GM12878 (cell line): ENCODE data around the gene CETP. TPM values are rescaled to one million over a fixed set of nuclear protein-coding genes. Genes with fewer than 3 reads are reported as not detected.

Experiments used
- BRCA1 ChIP-seq: IDR thresholded peaks from 2 replicates; pipeline ENCODE4 v1.6.1; 2011; ENCODE audit warnings: low read depth, low read length, improper control_type of control experiment
- FOXK2 ChIP-seq: fragments of 450-650 bp; IDR thresholded peaks from 2 replicates; pipeline ENCODE4 v1.6.1; 2017; ENCODE audit warnings: mild to moderate bottlenecking, moderate library complexity
- NR2C1 ChIP-seq: fragments of 450-650 bp; IDR thresholded peaks from 2 replicates; pipeline ENCODE4 v1.6.1; 2017; ENCODE audit warnings: antibody characterized with exemption, mild to moderate bottlenecking, moderate library complexity
- POLR2AphosphoS2 ChIP-seq: IDR thresholded peaks from 2 replicates; pipeline ENCODE4 v1.6.1; 2011; ENCODE audit warnings: low read depth, mild to moderate bottlenecking, low read length, improper control_type of control experiment, moderate library complexity
- SREBF2 ChIP-seq: IDR thresholded peaks from 2 replicates; pipeline ENCODE4 v1.6.1; 2012; ENCODE audit warnings: mild to moderate bottlenecking, low read length
- WRNIP1 ChIP-seq: IDR thresholded peaks from 2 replicates; pipeline ENCODE4 v1.6.1; 2011; ENCODE audit warnings: low read depth, low read length, improper control_type of control experiment, borderline replicate concordance
- YY1 ChIP-seq: IDR thresholded peaks from 2 replicates; pipeline ENCODE4 v1.6.1; 2011; ENCODE audit warnings: low read depth, mild to moderate bottlenecking, low read length
- ZNF24 ChIP-seq: fragments of 450-650 bp; IDR thresholded peaks from 2 replicates; pipeline ENCODE4 v1.6.1; 2017; ENCODE audit warnings: antibody characterized with exemption, mild to moderate bottlenecking
- polyA plus RNA-seq, 11 experiments: library from polyadenylated mRNA; depleted of rRNA in 4 of 11; unstranded in 6 of 11; stranded (reverse) in 5 of 11; fragments of >200 nt; fragmentation: Nextera tagmentation in 4 of 11; fragmentation: Illumina TruSeq in 1 of 11; extraction: Ambion mirVana in 4 of 11; extraction: Trizol in 1 of 11; gene quantifications; 1 replicate in 1 of 11; 2 replicates in 10 of 11; pipeline versions ENCODE4 v1.2.1 to v1.2.3, GENCODE V29; 2011 to 2016; ENCODE audit warnings: inconsistent platforms in 2 of 11, missing spikeins in 2 of 11, low read depth in 1 of 11
- total RNA-seq, 4 experiments: library from RNA; depleted of rRNA in 3 of 4; stranded (reverse); fragments of >200 nt in 3 of 4; fragmentation: Illumina TruSeq in 1 of 4; extraction: Trizol in 1 of 4; gene quantifications; 2 replicates each; pipeline versions ENCODE4 v1.2.1 to v1.2.3, GENCODE V29; 2013 to 2021
- TF ChIP-seq, protein P1 (sequence below): fragments of 450-650 bp; IDR thresholded peaks from 2 replicates; pipeline ENCODE4 v1.6.1; 2016; ENCODE audit warnings: mild to moderate bottlenecking
- TF ChIP-seq, protein P2 (sequence below): IDR thresholded peaks from 2 replicates; pipeline ENCODE4 v1.6.1; 2012; ENCODE audit warnings: low read depth, low read length, improper control_type of control experiment
- TF ChIP-seq, protein P3 (sequence below): fragments of 450-650 bp; formaldehyde crosslinking; IDR thresholded peaks from 2 replicates; pipeline ENCODE4 v1.4.0; 2022; ENCODE audit warnings: mild to moderate bottlenecking, moderate library complexity
- TF ChIP-seq, protein P4 (sequence below): fragments of 450-650 bp; formaldehyde crosslinking; IDR thresholded peaks from 2 replicates; pipeline ENCODE4 v1.5.0; 2022; ENCODE audit warnings: mild to moderate bottlenecking, missing genetic modification characterization

The CETP gene
- total and polyA plus RNA-seq, 10 of the 15 experiments (the other 5 are each of a cell fraction or from before 2014, with no cell fraction given): 1.2 to 6.4 (median 2.1) TPM

DNA sequence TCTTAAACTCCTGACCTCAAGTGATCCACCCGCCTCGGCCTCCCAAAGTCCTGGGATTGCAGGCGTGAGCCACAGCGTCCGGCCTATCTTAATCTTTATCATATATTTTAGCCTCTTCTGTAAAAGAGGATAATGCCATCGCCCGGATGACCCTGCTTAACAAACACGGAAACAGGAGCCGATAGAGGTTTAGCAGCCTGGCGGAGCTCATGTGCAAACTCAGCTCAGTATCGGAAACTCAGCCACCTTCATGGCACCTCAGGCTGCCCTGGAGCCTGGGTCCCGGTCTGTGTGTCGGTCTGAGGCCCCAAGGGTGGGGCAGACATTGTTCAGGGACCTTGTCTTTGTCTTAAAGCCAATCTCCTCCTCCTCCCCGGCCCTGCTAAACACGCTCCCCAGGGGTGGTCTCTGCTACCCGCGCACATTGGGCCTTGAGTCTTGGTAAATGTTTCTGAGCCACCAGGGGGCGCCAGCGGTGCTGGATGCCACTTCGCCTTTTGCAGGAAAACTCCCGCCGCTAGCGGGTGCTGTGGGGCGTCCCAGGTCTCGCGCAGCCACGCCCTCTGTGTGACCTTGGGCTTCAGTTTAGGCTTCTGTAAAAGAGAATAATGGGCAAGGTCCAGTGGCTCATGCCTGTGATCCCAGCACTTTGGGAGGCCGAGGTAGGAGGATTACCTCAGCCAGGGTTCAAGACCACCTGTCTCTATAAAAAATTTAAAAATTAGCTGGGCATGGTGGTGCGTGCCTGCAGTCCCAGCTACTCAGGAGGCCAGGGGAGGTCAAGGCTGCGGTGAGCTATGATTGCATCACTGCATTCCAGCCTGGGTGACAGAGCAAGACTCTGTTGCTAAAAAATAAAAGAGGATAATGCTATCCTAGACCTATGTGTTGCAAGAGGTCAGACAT is 2.7 kb downstream of the CETP start (continued):
- TF ChIP-seq, protein P1, sequence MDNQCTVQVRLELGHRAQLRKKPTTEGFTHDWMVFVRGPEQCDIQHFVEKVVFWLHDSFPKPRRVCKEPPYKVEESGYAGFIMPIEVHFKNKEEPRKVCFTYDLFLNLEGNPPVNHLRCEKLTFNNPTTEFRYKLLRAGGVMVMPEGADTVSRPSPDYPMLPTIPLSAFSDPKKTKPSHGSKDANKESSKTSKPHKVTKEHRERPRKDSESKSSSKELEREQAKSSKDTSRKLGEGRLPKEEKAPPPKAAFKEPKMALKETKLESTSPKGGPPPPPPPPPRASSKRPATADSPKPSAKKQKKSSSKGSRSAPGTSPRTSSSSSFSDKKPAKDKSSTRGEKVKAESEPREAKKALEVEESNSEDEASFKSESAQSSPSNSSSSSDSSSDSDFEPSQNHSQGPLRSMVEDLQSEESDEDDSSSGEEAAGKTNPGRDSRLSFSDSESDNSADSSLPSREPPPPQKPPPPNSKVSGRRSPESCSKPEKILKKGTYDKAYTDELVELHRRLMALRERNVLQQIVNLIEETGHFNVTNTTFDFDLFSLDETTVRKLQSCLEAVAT: no peak
- TF ChIP-seq, protein P2, sequence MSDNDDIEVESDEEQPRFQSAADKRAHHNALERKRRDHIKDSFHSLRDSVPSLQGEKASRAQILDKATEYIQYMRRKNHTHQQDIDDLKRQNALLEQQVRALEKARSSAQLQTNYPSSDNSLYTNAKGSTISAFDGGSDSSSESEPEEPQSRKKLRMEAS: 0 out of 2 replicates have a peak, but pooled peaks have one; percentile 24
- TF ChIP-seq ZNF24: peak; percentile 31; the same call in 1 of the 2 replicates
- TF ChIP-seq SREBF2: no peak
- no peak for TF ChIP-seq POLR2AphosphoS2
- no peak for TF ChIP-seq BRCA1
- no peak for TF ChIP-seq WRNIP1
- TF ChIP-seq YY1: peak; percentile 89
- no peak for TF ChIP-seq FOXK2
- TF ChIP-seq, protein P3, sequence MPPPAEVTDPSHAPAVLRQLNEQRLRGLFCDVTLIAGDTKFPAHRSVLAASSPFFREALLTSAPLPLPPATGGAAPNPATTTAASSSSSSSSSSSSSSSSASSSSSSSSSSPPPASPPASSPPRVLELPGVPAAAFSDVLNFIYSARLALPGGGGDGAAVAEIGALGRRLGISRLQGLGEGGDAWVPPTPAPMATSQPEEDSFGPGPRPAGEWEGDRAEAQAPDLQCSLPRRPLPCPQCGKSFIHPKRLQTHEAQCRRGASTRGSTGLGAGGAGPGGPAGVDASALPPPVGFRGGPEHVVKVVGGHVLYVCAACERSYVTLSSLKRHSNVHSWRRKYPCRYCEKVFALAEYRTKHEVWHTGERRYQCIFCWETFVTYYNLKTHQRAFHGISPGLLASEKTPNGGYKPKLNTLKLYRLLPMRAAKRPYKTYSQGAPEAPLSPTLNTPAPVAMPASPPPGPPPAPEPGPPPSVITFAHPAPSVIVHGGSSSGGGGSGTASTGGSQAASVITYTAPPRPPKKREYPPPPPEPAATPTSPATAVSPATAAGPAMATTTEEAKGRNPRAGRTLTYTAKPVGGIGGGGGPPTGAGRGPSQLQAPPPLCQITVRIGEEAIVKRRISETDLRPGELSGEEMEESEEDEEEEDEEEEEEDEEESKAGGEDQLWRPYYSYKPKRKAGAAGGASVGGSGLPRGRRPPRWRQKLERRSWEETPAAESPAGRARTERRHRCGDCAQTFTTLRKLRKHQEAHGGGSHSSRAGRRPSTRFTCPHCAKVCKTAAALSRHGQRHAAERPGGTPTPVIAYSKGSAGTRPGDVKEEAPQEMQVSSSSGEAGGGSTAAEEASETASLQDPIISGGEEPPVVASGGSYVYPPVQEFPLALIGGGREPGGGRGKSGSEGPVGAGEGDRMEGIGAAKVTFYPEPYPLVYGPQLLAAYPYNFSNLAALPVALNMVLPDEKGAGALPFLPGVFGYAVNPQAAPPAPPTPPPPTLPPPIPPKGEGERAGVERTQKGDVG (CRISPR knock-in tag): no peak; the same call in 1 of the 2 replicates
- peak; percentile 47 for TF ChIP-seq NR2C1
- TF ChIP-seq, protein P4, sequence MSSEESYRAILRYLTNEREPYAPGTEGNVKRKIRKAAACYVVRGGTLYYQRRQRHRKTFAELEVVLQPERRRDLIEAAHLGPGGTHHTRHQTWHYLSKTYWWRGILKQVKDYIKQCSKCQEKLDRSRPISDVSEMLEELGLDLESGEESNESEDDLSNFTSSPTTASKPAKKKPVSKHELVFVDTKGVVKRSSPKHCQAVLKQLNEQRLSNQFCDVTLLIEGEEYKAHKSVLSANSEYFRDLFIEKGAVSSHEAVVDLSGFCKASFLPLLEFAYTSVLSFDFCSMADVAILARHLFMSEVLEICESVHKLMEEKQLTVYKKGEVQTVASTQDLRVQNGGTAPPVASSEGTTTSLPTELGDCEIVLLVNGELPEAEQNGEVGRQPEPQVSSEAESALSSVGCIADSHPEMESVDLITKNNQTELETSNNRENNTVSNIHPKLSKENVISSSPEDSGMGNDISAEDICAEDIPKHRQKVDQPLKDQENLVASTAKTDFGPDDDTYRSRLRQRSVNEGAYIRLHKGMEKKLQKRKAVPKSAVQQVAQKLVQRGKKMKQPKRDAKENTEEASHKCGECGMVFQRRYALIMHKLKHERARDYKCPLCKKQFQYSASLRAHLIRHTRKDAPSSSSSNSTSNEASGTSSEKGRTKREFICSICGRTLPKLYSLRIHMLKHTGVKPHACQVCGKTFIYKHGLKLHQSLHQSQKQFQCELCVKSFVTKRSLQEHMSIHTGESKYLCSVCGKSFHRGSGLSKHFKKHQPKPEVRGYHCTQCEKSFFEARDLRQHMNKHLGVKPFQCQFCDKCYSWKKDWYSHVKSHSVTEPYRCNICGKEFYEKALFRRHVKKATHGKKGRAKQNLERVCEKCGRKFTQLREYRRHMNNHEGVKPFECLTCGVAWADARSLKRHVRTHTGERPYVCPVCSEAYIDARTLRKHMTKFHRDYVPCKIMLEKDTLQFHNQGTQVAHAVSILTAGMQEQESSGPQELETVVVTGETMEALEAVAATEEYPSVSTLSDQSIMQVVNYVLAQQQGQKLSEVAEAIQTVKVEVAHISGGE: no peak
- TF ChIP-seq, all 136 proteins: peak for 45
